Mucosa of gallbladder (tissue), 1 donor: ENCODE results near the gene TEX10. TPM values are rescaled to one million over a fixed set of nuclear protein-coding genes. Genes with fewer than 3 reads are reported as not detected.
"Not testable (repeated sequence)": the region's sequence is repeated elsewhere in the genome, so short reads cannot be mapped to it uniquely, and the experiment has no call there.

Experiments used
- DNase-seq: peaks from one replicate; pipeline ENCODE4 v3.0.0-alpha.2; 2020; ENCODE audit warnings: low spot score
- total RNA-seq: library from RNA; stranded (reverse); gene quantifications from one replicate; pipeline ENCODE4 v1.2.1, GENCODE V29; 2021
- donor health status: DM: no; HTN: no; CAD: no.

The TEX10 gene
- total RNA-seq: 10.2 TPM

DNA sequence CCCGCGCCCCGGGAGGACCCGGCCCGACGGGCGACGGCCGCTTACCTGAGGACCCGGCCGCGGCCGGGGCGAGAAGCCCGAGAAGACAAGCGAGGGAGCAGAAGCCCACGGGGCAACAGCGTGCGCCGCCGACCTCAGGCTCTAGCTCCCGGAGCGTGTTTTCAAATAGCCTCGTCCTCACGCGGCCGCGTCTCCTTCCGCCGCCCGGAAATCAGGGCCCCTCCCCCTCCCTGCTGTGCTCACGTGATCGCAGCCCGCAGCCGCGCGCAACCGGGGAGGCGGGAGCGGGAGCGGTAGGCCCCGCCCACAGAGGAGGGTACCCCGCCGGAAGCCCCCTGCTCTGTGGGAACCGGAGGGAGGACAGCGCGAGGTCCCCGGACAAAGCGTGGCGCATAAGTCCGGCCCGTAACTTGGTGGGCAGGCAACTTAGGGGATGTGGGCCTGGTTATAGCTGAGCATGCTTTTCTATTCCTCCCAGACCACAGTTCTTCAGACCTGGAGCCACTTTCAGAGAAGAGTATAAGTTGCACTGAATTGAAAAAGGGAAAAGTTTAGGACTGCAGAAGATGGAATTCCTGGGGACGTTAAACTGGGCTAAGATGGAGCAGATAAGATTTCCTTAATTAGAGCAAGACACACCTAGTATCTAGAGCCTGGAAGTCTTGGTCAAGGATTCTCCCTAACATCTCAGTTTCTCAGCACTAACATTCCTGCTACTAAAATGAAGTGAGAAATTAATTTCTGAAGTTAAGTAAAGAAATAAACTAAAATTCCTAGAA, at the start of gene TEX10:
TEX10 (minus strand) TSS at position 216 of the 779 bp plus-strand sequence. CDS start 3,579 bp downstream, outside the sequence.
- peak; percentile 89 for DNase-seq

DNA sequence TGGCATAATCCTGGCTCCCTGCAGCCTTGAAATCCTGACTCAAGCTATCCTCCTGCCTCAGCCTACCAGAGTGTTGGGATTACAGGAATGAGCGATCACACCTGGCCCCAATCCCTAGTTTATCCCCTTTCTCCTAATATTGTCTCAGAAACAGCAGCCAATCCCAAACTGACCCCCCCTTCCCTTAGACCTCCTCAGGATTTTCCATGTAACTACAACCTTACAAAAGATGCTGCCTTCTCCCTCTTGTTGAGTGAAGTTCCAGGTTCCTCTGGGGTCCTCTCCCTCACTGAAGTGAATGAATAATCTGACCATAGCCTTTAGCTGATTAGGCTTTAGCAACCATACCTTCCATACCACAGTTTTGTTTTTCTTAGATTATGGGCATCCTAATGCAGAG, 48.3 kb upstream of the TEX10 start:
- no peak for DNase-seq

DNA sequence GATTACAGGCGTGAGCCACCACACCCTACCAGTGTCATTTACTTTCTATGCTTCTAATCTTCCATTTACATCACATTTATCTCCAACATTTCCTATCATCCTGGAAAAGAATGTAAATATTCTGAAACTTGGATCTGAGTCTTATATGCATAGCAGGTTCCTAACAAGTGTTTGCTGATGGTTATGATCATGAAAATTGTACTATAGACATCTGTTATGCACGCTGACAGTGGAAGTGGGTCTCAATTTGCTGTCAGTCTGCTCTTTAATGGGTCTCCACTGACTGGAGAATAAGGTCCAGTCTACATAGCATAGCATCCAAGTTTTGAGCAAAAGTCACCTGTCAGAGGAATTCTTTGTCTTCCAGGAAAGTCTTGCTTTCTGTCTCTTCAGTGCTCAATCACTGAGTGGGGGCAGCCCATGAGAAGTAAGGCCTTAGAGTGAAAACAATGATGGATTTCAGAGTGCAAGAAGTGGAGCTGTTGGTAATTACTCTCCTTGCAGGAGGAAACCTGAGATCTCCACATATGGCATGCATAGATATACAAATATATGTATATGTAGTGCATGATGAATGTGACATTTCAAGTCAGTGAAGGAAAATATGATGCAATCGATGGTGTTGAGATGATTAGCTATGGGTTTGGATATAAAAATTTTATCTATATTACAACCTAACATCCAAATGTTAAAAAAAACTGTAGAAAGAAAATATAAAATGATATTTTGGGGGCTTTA, 45.0 kb upstream of the TEX10 start:
- no peak for DNase-seq

DNA sequence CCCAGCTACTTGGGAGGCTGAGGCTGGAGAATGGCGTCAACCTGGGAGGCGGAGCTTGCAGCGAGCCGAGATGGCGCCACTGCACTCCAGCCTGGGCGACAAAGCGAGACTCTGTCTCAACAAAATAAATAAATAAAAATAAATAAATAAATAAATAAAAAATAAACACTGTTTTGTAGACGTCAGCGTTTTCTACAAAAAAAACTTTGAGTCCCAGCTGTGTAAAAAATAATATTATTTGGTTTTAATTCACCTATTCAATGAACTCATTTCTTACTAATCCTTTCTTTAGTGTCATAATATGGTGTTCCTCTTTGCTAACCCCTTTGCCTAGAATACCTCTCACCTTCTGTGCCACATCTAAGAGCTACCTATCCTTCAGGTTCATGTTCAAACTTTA, 44.0 kb upstream of the TEX10 start:
- DNase-seq: no peak

DNA sequence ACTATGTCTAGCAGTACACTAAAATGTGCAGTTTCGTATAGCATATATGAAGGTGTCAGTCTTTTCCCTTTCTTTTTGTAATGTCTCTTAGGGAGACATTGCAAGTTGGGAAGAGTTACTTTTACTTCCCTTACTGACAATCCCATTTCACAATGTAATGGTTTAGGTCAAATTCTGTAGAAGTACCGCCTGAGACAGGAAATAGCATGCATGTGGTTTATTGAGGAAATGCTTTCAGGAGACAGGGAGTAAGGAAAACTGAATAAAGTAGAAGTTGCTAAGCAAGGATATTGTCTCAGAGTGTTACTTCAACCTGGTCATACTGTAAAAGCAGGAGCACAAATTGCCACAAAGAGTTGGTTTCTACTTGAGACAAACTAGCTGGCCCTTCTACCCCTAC, 42.1 kb upstream of the TEX10 start:
- DNase-seq: no peak

DNA sequence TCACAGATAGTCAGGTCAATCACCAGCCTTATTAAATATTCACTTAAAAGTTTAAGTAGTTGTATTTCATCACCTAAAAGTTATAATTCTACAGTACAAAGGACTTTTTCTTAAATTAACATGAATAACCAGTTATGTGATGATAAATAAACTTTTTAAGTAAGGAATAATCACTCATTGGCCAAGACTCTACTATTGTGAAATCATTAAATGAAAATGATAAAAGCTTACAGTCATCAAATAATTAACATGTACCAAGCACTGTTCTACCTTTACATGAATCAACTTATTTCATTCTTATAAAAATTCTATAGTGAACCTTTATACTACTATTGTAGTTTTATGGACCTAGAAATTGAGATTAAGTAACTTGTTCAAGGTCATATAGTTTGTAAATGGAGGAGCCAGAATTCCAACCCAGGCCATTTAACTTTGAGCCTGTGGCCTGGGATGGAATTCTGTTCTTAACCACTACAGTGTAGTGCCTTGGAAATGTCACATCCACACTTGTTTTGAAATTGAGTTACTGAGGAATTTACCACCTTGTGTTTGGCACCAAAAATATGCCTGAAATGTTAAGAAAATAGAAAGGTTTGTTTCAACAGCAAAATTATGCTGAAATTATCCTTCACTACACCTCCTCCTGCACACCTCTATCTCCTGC, 41.4 kb upstream of the TEX10 start:
- DNase-seq: no peak

DNA sequence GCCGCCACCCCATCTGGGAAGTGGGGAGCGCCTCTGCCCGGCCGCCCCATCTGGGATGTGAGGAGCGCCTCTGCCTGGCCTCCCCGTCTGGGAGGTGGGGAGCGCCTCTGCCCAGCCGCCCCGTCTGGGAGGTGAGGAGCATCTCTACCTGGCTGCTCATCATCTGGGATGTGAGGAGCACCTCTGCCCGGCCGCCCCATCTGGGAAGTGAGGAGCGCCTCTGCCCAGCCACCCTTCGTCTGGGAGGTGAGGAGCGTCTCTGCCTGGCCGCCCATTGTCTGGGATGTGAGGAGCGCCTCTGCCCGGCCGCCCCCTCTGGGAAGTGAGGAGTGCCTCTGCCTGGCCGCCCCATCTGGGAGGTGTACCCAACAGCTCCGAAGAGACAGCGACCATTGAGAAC, 40.2 kb upstream of the TEX10 start:
- DNase-seq: not testable (repeated sequence)

DNA sequence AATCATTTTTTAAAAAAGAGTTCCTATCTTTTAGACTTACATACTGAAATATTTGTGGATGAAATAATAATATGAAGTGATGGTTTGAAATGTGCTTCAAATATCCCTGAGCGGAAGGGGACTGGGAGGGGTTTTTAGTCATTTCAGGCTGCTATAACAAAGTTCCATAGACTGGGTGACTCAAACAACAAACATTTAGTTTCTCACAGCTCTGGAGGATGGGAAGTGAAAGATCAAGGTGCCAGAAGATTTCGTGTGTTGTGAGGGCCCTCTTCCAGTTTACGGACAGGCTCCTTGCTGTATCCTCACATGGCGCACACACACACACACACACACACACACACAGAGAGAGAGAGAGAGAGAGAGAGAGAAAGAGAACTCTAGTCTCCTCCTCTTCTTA, 27.1 kb upstream of the TEX10 start:
- no peak for DNase-seq

DNA sequence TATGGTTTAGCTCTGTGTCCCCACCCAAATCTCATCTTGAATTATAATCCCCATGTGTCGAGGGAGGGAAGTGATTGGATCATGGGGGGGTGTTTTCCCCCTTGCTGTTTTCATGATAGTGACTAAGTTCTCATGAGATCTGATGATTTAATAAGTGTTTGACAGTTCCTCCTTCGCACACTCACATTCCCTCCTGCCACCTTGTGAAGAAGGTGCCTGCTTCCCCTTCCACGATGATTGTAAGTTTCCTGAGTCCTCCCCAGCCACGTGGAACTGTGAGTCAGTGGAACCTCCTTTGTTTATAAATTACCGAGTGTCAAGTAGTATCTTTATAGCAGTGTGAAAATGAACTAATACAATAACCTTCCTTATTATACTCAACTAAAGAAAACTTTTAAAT, 24.3 kb upstream of the TEX10 start:
- DNase-seq: no peak

DNA sequence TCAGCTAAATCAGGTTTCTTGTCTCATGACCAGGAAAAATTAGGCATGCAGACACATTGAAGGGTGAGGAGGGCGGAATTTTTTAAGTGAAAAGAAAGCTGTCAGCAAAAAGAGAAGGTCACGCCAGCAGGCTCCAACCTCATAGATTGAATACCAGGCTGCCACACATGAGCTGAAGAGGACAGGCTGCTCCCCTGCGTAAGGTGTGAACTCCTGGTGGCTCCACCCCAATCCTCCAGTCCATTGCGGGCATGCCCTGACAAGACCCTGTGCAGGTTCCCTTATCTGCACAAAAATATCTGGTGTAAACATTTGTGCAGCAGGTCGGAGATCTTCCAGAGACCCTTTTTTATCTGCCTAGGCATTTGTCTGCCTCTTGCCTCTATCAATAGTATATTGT, 22.9 kb upstream of the TEX10 start:
- no peak for DNase-seq

DNA sequence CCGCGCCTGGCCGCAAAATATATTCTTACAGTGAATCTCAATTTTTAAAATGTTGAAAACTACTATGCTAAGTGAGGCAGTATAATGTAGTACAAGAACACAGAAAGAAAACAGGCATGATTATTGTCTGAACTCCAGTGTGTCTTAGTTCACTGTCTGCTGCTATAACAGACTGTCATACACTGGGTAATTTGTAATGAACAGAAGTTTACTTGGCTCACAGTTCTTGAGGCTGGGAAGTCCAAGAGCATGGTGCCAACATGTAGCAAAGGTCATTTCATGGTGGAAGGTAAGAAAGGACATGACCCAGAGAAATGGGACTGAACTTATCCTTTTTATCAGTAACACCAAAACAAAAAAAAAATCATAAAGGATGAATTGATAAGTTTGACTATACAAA, 19.9 kb upstream of the TEX10 start:
- no peak for DNase-seq

DNA sequence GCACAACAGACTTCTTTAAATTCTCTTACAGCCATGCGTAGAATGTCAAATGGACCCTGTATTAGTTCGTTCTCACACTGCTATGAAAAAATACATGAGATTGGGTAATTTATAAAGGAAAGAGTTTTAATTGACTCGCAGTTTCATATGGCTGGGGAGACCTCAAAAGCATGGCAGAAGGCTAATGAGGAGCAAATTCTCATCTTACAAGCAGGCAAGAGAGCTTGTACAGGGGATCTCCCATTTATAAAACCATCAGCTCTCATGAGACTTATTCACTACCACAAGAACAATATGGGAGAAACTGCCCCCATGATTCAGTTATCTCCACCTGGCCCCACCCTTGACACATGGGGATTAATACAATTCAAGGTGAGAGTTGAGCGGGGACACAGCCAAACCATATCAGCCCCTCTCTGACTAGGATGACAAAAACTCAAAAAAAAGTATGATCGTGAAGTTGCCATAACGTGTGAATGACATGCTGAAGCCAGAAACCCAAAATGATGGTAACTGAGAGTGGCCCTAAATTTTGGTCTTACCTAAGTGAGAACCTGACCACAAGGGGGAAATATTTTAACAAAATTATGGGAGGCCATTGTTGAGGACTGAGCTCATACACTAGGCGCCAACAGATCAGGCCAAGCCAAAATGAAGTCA, 17.5 kb upstream of the TEX10 start:
- DNase-seq: no peak

DNA sequence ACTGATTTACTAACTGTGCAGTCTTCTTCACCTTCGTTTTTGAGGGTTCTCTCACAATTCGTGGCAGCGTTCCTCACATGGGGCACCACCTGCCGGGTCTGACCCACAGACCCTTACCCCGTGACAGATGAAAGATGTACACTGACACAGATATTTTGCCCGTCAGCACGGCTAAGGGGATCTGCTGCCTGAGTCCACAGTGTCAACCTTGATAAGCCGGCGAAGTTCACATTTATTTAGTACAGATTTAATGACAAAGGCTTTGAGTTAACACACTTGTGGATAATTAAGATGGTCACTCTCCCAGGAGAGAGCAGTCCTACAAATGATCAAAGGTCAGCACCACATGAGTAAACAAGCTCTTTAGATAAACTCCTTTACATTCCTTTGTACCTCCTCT, 15.9 kb upstream of the TEX10 start:
- DNase-seq: no peak

DNA sequence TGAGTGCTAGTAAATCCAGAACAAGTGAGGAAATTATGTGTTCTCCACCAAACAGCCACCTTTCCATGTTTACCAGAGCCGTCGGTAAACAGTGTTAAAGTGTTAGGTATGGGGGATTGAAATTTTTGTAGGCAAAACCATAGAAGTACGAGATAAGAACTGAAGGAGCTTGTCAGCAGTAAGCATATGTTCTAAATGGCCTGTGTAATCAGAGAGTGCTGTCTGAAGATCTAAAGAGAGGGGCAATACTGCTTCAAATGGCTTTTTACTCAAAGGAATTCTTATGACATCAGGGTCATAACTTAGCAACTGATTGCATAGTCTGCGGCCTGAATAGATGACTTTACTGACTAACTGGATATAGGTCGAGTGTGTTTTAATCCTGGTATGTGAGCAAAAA, 13.4 kb upstream of the TEX10 start:
- DNase-seq: no peak

DNA sequence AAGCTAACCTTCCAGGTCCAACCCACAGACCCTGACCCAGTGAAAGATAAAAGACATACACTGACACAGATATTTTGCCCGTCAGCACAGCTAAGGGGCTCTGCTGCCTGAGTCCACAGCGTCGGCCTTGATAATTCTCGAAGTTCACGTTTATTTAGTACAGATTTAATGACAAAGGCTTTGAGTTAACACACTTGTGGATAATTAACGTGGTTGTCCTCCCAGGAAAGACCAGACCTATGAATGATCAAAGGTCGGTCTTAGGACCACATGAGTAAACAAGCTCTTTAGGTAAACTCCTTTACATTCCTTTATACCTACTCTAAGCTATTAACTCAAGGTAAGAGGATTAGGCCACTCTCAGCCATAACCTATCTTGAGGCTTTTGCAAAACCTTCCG, 11.3 kb upstream of the TEX10 start:
- DNase-seq: no peak

DNA sequence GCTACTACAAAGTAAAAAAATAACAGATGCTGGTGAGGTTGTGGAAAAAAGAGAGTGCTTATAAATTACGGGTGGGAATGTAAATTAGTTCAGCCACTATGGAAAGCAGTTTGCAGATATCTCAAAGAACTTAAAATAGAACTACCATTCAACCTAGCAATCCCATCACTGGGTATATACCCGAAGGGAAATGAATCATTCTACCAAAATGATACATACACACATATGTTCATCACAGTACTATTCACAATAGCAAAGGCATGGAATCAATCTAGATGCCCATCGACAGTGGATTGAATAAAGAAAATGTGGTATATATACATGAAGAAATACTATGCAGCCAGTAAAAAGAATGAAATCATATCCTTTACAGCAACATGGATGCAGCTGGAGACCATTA, 6.3 kb upstream of the TEX10 start:
- DNase-seq: no peak

DNA sequence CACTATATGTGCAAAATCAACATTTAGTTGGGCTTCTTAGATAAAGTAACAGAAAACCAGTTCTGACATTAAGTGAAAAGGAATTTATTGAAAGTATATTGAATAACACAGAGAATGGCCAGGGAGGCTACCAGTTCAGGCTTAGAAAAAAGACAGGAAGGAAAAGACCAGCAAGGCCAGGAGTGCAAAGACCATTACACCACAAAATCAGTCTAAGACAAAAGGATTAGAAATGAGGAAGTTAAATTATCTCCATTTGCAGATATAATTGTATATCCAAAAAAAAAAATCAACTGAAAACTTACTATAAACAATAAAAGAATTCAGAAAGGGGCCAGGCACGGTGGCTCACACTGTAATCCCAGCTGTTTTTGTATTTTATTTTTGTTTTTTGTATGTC, 4.8 kb upstream of the TEX10 start:
- DNase-seq: no peak

DNA sequence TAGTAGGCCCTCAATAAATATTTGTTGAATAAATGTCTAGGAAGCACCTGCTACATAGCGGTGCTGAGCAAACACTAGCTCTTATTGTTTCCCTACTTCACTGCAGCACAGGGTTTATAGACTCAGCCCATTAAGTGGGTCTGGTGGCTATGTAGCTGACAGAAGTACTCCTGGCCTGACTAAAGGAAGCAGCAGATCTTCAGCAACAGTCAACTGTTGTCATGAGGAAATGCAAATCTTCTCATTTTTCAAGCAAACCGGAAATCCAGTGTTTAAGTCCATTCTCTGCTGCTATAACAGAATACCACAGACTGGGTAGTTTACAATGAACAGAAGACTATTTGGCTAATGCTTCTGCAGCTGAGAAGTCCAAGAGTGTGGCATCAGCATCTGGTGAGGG, 2.8 kb upstream of the TEX10 start:
- no peak for DNase-seq

DNA sequence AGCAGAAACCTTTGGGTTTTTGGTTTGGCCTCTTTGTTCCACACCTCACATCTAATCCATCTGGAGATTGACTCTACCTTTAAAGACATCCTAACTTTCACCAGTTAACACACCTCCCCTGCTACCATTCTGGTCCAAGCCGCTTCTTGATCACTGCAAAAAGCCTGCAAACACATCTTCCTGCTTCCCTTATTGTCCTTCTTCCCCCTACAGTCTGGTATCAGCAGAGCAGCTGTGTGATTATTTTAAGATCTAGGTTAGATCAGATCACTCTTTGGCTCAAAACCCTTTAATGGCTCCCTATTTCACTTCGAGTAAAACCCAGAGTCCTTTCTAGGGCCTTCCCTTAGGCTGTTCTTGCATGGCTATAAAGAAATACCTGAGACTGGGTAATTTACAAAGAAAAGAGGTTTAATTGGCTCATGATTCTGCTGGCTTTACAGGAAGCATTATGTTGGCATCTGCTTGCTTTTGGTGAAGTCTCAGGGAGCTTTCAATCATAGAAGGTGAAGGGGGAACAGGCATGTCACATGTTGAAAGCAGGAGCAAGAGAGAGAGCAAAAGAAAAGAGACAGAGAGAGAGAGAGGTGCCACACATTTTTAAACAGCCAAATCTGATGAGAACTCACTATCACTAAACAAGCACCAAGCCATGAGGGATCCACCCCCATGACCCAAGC, 1.5 kb upstream of the TEX10 start:
- DNase-seq: no peak

DNA sequence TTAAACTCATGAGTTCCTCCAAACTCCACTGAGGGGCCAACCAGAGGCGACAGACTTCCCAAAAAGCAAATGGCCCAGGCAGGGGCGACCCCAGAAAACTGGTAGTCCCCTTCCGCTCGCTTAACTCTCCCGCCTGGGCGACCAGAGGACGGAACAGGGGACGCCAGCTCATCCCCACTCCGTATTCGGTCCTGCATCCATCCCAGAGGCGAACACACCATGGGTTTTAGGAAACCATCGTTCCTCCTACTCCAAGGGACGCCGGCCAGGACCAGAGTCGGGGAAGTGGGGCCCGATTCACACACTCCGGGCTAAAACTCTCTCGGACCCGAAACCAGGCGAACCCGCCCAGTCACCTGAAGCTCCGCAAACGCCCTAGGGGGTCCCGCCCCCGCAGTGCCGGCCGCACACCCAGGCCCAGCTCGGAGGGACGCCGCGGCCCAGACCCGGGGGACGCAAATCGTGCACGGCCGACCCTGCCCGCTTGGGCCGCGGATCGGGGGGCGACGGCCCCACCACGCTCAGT, 478 bp downstream of the TEX10 start:
- peak; percentile 13 for DNase-seq

DNA sequence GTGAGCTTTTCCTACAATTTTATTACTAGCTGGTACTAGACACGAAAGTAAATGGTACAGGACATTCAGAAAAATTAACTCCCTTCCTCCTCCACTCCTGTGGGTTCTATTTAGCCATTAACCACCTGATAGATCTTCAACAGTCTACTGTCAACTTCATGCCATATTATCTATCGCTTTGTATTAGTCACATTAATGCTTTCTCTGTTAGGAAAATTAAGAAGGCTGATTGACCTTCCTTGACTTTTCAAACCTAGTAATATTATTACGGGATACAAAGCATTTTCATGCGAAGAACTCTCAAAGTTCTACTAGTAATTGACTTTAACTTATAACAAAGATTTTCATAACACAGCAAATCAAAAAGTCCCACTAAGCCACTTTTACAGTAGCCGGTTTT, 1.2 kb downstream of the TEX10 start:
- no peak for DNase-seq

DNA sequence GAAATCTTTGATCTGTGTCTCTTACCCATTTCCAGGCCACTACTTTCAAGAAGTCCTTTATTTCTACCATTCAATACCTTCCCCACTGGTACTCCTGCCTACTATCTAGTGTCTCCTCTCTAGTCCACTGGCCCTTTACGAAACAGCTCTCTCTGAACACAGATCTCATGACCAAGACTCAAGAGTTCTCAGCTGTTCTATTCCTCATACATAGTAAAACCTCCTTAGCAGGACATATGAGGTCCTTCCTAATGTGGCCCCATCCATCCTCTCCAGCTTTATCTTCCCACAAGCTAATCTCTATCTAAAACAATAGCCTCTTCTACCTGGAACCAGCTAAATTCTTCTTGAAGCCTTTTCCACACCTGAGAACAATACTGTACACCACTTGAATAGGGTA, 2.6 kb downstream of the TEX10 start:
- DNase-seq: no peak
